HL-60 (cell line): Measurements from ENCODE around the gene CYB5RL.

Experiments used
- DNase-seq, 2 experiments: peaks; one replicate each; pipeline ENCODE4 v3.0.0-alpha.2; 2010 to 2020; ENCODE audit warnings: low read depth in 1 of 2, low spot score in 1 of 2
- H3K27ac ChIP-seq: fragments of 250-450 bp; sonication (Bioruptor Pico); replicated peaks from 2 replicates; pipeline ENCODE4 v1.5.1; 2020; ENCODE audit warnings: mild to moderate bottlenecking, moderate library complexity
- H3K27me3 ChIP-seq: fragments of 250-450 bp; sonication (Bioruptor Pico); 2 replicates; pipeline ENCODE4 v1.5.1; 2021; ENCODE audit warnings: mild to moderate bottlenecking, moderate library complexity; ENCODE audit not compliant: insufficient read depth, poor library complexity, severe bottlenecking
- H3K4me3 ChIP-seq: replicated peaks from 2 replicates; pipeline ENCODE4 v1.5.1; 2011; ENCODE audit warnings: mild to moderate bottlenecking, control low read depth, low read length; ENCODE audit not compliant: insufficient read depth
- CTCF ChIP-seq: IDR thresholded peaks from one replicate; pipeline ENCODE4 v1.5.1; 2011; ENCODE audit warnings: low read length, control low read depth, inconsistent platforms; ENCODE audit not compliant: insufficient read depth
- GABPA ChIP-seq: IDR thresholded peaks from 2 replicates; pipeline ENCODE4 v1.6.1; 2012; ENCODE audit warnings: low read depth
- POLR2AphosphoS5 ChIP-seq: IDR thresholded peaks from 2 replicates; pipeline ENCODE4 v1.6.1; 2012; ENCODE audit warnings: low read depth
- REST ChIP-seq: IDR thresholded peaks from 2 replicates; pipeline ENCODE4 v1.6.1; 2012; ENCODE audit warnings: low read depth; ENCODE audit not compliant: insufficient replicate concordance
- SPI1 ChIP-seq: IDR thresholded peaks from 2 replicates; pipeline ENCODE4 v1.6.1; 2012; ENCODE audit warnings: low read depth, mild to moderate bottlenecking, borderline replicate concordance
- long read RNA-seq: library from polyadenylated mRNA; unstranded; transcript quantifications from one replicate; pipeline ENCODE4 v2.0.0, GENCODE V29; 2020

The CYB5RL gene
- long read RNA-seq, transcript CYB5RL-203 (7 exons, 3,339 nt): major isoform, 6 of 38 reads
- long read RNA-seq, transcript CYB5RL-208 (8 exons, 2,642 nt): minor isoform, 5 of 38 reads
- long read RNA-seq, partial matches to known transcripts: 0 of 38 reads
- long read RNA-seq, other reads (novel, unspliced or antisense): 26 of 38 reads

GRCh38 chr1:54199765-54200518 is at the start of gene CYB5RL, which contains the start of gene MRPL37:
Gene CYB5RL (minus strand): TSS chr1:54200030. CDS start chr1:54195616, 4,414 bp downstream.
Gene MRPL37 (plus strand): TSS chr1:54200167. CDS start chr1:54200244, 77 bp downstream.
- DNase-seq: peak; percentile 98 to 99
- peak within 1 kb of the TSS; percentile 84 for H3K4me3 ChIP-seq
- no peaks in the 10 kb centered on the region for H3K27me3 ChIP-seq
- TF ChIP-seq GABPA: no peak
- peak; percentile 51; the same call in 1 of the 2 replicates for TF ChIP-seq SPI1
- TF ChIP-seq REST: peak; percentile 64
- TF ChIP-seq POLR2AphosphoS5: peak; percentile 89
- H3K27ac ChIP-seq: peak within 1 kb of the TSS; percentile 77

GRCh38 chr1:54248966-54249365 is 49.1 kb upstream of the CYB5RL start:
- no peak overlapping the region for H3K4me3 ChIP-seq
- DNase-seq: no peak
- H3K27me3 ChIP-seq: no peaks in the 10 kb centered on the region
- no peak for TF ChIP-seq GABPA
- no peak for TF ChIP-seq CTCF
- no peak for TF ChIP-seq POLR2AphosphoS5
- no peak for TF ChIP-seq REST
- TF ChIP-seq SPI1: no peak
- no peak overlapping the region for H3K27ac ChIP-seq

- Histone ChIP-seq H3K27me3 (no peaks in the 10 kb centered on the region), H3K27ac (no peak overlapping the region), H3K4me3 (no peak overlapping the region)
- no peak for DNase-seq
- no peak for TF ChIP-seq POLR2AphosphoS5
- TF ChIP-seq GABPA: no peak
- no peak for TF ChIP-seq CTCF
- no peak for TF ChIP-seq REST
- TF ChIP-seq SPI1: no peak
Observed at GRCh38 chr1:54247863-54248515, 48.2 kb upstream of the CYB5RL start.
